H9 (cell line): ENCODE data around the gene PTPRC. TPM values are rescaled to one million over a fixed set of nuclear protein-coding genes. Genes with fewer than 3 reads are reported as not detected.

ENCODE experiments used
- DNase-seq: peaks from one replicate; pipeline ENCODE4 v3.0.0-alpha.2; 2017
- H2AFZ ChIP-seq: one replicate; pipeline ENCODE4 v1.6.1; 2013; ENCODE audit warnings: mild to moderate bottlenecking, low read length, control low read depth, moderate library complexity
- H2AK5ac ChIP-seq: 2 replicates; pipeline ENCODE4 v1.6.1; 2013; ENCODE audit warnings: low read length, control low read depth, mixed read lengths; ENCODE audit not compliant: insufficient read length
- H2BK120ac ChIP-seq: one replicate; pipeline ENCODE4 v1.6.1; 2013; ENCODE audit warnings: low read depth, mild to moderate bottlenecking, low read length, control low read depth, inconsistent platforms; ENCODE audit not compliant: poor library complexity, severe bottlenecking
- H2BK12ac ChIP-seq: 2 replicates; pipeline ENCODE4 v1.6.1; 2013; ENCODE audit warnings: low read length, control low read depth, mixed read lengths, low read depth; ENCODE audit not compliant: insufficient read length
- H2BK15ac ChIP-seq: 2 replicates; pipeline ENCODE4 v1.6.1; 2013; ENCODE audit warnings: low read depth, low read length, control low read depth
- H2BK20ac ChIP-seq: one replicate; pipeline ENCODE4 v1.6.1; 2013; ENCODE audit warnings: low read depth, mild to moderate bottlenecking, low read length, control low read depth, inconsistent platforms; ENCODE audit not compliant: poor library complexity, severe bottlenecking
- H2BK5ac ChIP-seq: 2 replicates; pipeline ENCODE4 v1.6.1; 2013; ENCODE audit warnings: low read length, control low read depth, mixed read lengths; ENCODE audit not compliant: insufficient read length
- H3K14ac ChIP-seq: 2 replicates; pipeline ENCODE4 v1.6.1; 2013; ENCODE audit warnings: low read length, control low read depth; ENCODE audit not compliant: insufficient read depth
- H3K18ac ChIP-seq: 2 replicates; pipeline ENCODE4 v1.6.1; 2013; ENCODE audit warnings: low read depth, mild to moderate bottlenecking, mixed read lengths, low read length, control low read depth; ENCODE audit not compliant: insufficient read length
- H3K23ac ChIP-seq: 2 replicates; pipeline ENCODE4 v1.6.1; 2013; ENCODE audit warnings: low read length, control low read depth, mixed read lengths, low read depth; ENCODE audit not compliant: insufficient read length
- H3K23me2 ChIP-seq: 2 replicates; pipeline ENCODE4 v1.6.1; 2013; ENCODE audit warnings: low read depth, mild to moderate bottlenecking, mixed read lengths, low read length, control low read depth; ENCODE audit not compliant: insufficient read length, poor library complexity, severe bottlenecking
- H3K27ac ChIP-seq: 2 replicates; pipeline ENCODE4 v1.5.1; 2013; ENCODE audit warnings: low read length, control low read depth, mixed read lengths, low read depth; ENCODE audit not compliant: insufficient read length
- H3K27me3 ChIP-seq: 2 replicates; pipeline ENCODE4 v1.6.1; 2013; ENCODE audit warnings: low read length, control low read depth, inconsistent platforms; ENCODE audit not compliant: insufficient read depth
- H3K4ac ChIP-seq: 2 replicates; pipeline ENCODE4 v1.6.1; 2013; ENCODE audit warnings: low read depth, mild to moderate bottlenecking, control low read depth, inconsistent platforms, low read length, moderate library complexity
- H3K4me1 ChIP-seq: 2 replicates; pipeline ENCODE4 v1.6.1; 2013; ENCODE audit warnings: low read length, control low read depth, inconsistent platforms; ENCODE audit not compliant: insufficient read depth
- H3K4me2 ChIP-seq: 2 replicates; pipeline ENCODE4 v1.6.1; 2013; ENCODE audit warnings: low read length, control low read depth, mixed read lengths; ENCODE audit not compliant: insufficient read length, insufficient read depth
- H3K56ac ChIP-seq: 2 replicates; pipeline ENCODE4 v1.6.1; 2013; ENCODE audit warnings: low read depth, mild to moderate bottlenecking, mixed read lengths, low read length, control low read depth; ENCODE audit not compliant: insufficient read length
- H3K79me1 ChIP-seq: 2 replicates; pipeline ENCODE4 v1.6.1; 2013; ENCODE audit warnings: low read depth, mild to moderate bottlenecking, moderate library complexity, low read length, control low read depth, inconsistent platforms; ENCODE audit not compliant: insufficient read depth, poor library complexity, severe bottlenecking
- H3K79me2 ChIP-seq: 2 replicates; pipeline ENCODE4 v1.6.1; 2013; ENCODE audit warnings: low read length, control low read depth, inconsistent platforms; ENCODE audit not compliant: insufficient read depth
- H3K9ac ChIP-seq: 2 replicates; pipeline ENCODE4 v1.6.1; 2013; ENCODE audit warnings: low read length, control low read depth, mixed read lengths; ENCODE audit not compliant: insufficient read length; ENCODE audit errors: extremely low read depth
- H3K9me3 ChIP-seq: one replicate; pipeline ENCODE4 v1.6.1; 2013; ENCODE audit warnings: low read depth, low read length, inconsistent platforms; ENCODE audit not compliant: control insufficient read depth
- H3T11ph ChIP-seq: one replicate; pipeline ENCODE4 v1.6.1; 2013; ENCODE audit warnings: mild to moderate bottlenecking, low read length, control low read depth, inconsistent platforms
- H4K20me1 ChIP-seq: one replicate; pipeline ENCODE4 v1.6.1; 2013; ENCODE audit not compliant: control insufficient read depth, insufficient read length, insufficient read depth
- H4K5ac ChIP-seq: 2 replicates; pipeline ENCODE4 v1.6.1; 2013; ENCODE audit warnings: low read depth, mild to moderate bottlenecking, mixed read lengths, low read length, control low read depth; ENCODE audit not compliant: insufficient read length
- H4K8ac ChIP-seq: replicated peaks from 2 replicates; pipeline ENCODE4 v1.6.1; 2013; ENCODE audit warnings: low read length, control low read depth, mixed read lengths, low read depth; ENCODE audit not compliant: insufficient read length
- H4K91ac ChIP-seq: 2 replicates; pipeline ENCODE4 v1.6.1; 2013; ENCODE audit warnings: low read depth, mild to moderate bottlenecking, moderate library complexity, mixed read lengths, low read length, control low read depth; ENCODE audit not compliant: insufficient read length
- H3K27ac Mint-ChIP-seq, 3 experiments: 2 replicates in 2 of 3; 3 replicates in 1 of 3; pipeline ENCODE4 v1.8.0; 2020 to 2021; ENCODE audit warnings: mixed read lengths in 3 of 3, mild to moderate bottlenecking in 1 of 3, moderate library complexity in 1 of 3
- H3K27me3 Mint-ChIP-seq: 2 replicates; pipeline ENCODE4 v1.8.0; 2021; ENCODE audit warnings: low read depth, mild to moderate bottlenecking, moderate library complexity, mixed read lengths
- H3K36me3 Mint-ChIP-seq, 3 experiments: 2 replicates in 2 of 3; 3 replicates in 1 of 3; pipeline ENCODE4 v1.8.0; 2020 to 2021; ENCODE audit warnings: low read depth in 3 of 3, mixed read lengths in 3 of 3; ENCODE audit not compliant: insufficient read depth in 1 of 3
- H3K4me1 Mint-ChIP-seq, 2 experiments: 2 replicates each; pipeline ENCODE4 v1.8.0; 2020; ENCODE audit warnings: mixed read lengths in 2 of 2
- H3K4me3 Mint-ChIP-seq, 2 experiments: 2 replicates in 1 of 2; 3 replicates in 1 of 2; pipeline ENCODE4 v1.8.0; 2020 to 2021; ENCODE audit warnings: mild to moderate bottlenecking in 2 of 2, mixed read lengths in 2 of 2, moderate library complexity in 1 of 2
- H3K9me3 Mint-ChIP-seq, 2 experiments: 2 replicates in 1 of 2; 3 replicates in 1 of 2; pipeline ENCODE4 v1.8.0; 2020; ENCODE audit warnings: mild to moderate bottlenecking in 2 of 2, mixed read lengths in 2 of 2, moderate library complexity in 1 of 2
- CTCF ChIP-seq: fragments of 200-600 bp; sonication (generic); conservative IDR thresholded peaks from 3 replicates; pipeline ENCODE4 v1.8.0; 2021; ENCODE audit warnings: antibody characterized with exemption, mild to moderate bottlenecking
- WGBS: extraction: QIAGEN DNeasy Blood & Tissue Kit; methylation state at CpG from one replicate; pipeline ENCODE4 v1.1.7; 2013; ENCODE audit warnings: missing lambda C conversion rate, low lambda C conversion rate, mixed read lengths; ENCODE audit not compliant: insufficient read length; ENCODE audit errors: extremely low coverage; 5-methylcytosine and 5-hydroxymethylcytosine counted together
- total RNA-seq: library from RNA; stranded (reverse); gene quantifications from 2 replicates; pipeline ENCODE4 v1.2.1, GENCODE V29; 2021

PTPRC gene
- total RNA-seq, 1 experiment from 2014 or later = not detected

GRCh38 chr1:198671136-198671535 lies 32.3 kb downstream of the PTPRC start:
- H3K23me2 ChIP-seq = no peaks in the 10 kb centered on the region
- H3K9me3 ChIP-seq = no peaks in the 10 kb centered on the region
- no peaks in the 10 kb centered on the region for H3K27me3 ChIP-seq
- no peak for TF ChIP-seq CTCF
- no peak overlapping the region for H3K14ac ChIP-seq
- H4K20me1 ChIP-seq = no peaks in the 10 kb centered on the region
- H3K4me1 ChIP-seq = no peaks in the 10 kb centered on the region
- no peak overlapping the region for H4K91ac ChIP-seq
- no peak overlapping the region for H4K5ac ChIP-seq
- no peak overlapping the region for H3K23ac ChIP-seq
- H3K4me2 ChIP-seq = no peak overlapping the region
- no peaks in the 10 kb centered on the region for H3K27me3 Mint-ChIP-seq
- no peak overlapping the region for H2BK12ac ChIP-seq
- no peak overlapping the region for H3K4me3 Mint-ChIP-seq
- H3K9me3 Mint-ChIP-seq = no peaks in the 10 kb centered on the region
- no peak overlapping the region for H2AK5ac ChIP-seq
- H2AFZ ChIP-seq = no peak overlapping the region
- no peak overlapping the region for H4K8ac ChIP-seq
- no peak overlapping the region; a peak in 2 of 7 replicates for H3K27ac Mint-ChIP-seq
- no peak overlapping the region for H3K9ac ChIP-seq
- no peaks in the 10 kb centered on the region for H3K79me2 ChIP-seq
- no peak for DNase-seq
- no peak overlapping the region for H3T11ph ChIP-seq
- no peaks in the 10 kb centered on the region for H3K79me1 ChIP-seq
- no peak overlapping the region for H2BK5ac ChIP-seq
- no peak overlapping the region for H3K4ac ChIP-seq
- no peak overlapping the region for H3K27ac ChIP-seq
- H3K18ac ChIP-seq = no peak overlapping the region
- H3K36me3 Mint-ChIP-seq = no peaks in the 10 kb centered on the region
- H3K4me1 Mint-ChIP-seq = peaks cover 2 to 13% of the 10 kb centered on the region in 2 experiments
- no peak overlapping the region for H2BK20ac ChIP-seq
- no peak overlapping the region for H3K56ac ChIP-seq
- no peak overlapping the region for H2BK15ac ChIP-seq
- WGBS = no CpG with 5 or more reads among the region's 1 CpG
- no peak overlapping the region for H2BK120ac ChIP-seq
